IMR-90 (cell line): ENCODE data around the gene CDADC1. TPM values are rescaled to one million over a fixed set of nuclear protein-coding genes. Genes with fewer than 3 reads are reported as not detected.

Experiments
- ATAC-seq: fragments of 200-7000 bp; cut with Tn5 transposase; 2 replicates; pipeline ENCODE4 v1.9.1; 2020; ENCODE audit warnings: low read depth, mild to moderate bottlenecking, moderate library complexity
- BruUV-seq: library from RNA; stranded (reverse); fragments of 400-500 nt; replicated peaks from 2 replicates; lab custom pipeline; 2021; lab: Mats Ljungman, UMichigan
- CTCF ChIA-PET: fragments of 300-600 bp; formaldehyde crosslinking; extraction: SDS; loops from one replicate; lab custom pipeline; 2021; ENCODE audit warnings: antibody characterized with exemption; lab: Yijun Ruan, JAX
- POLR2A ChIA-PET: fragments of 300-600 bp; sonication (Branson Sonifier 250); formaldehyde crosslinking; loops from one replicate; lab custom pipeline; 2022; ENCODE audit warnings: antibody characterized with exemption; ENCODE audit not compliant: unreplicated experiment; lab: Charles Lee
- DNase-seq: peaks from one replicate; pipeline ENCODE4 v3.0.0; 2013
- H2AFZ ChIP-seq: replicated peaks from 2 replicates; pipeline ENCODE3; 2013; ENCODE audit warnings: low read length, mild to moderate bottlenecking; ENCODE audit not compliant: poor library complexity
- H2AK5ac ChIP-seq: 2 replicates; pipeline ENCODE4 v1.6.1; 2013; ENCODE audit warnings: low read depth, low read length, inconsistent platforms
- H2AK9ac ChIP-seq: replicated peaks from 2 replicates; pipeline ENCODE3; 2013; ENCODE audit warnings: mild to moderate bottlenecking, low read depth, low read length, moderate library complexity; ENCODE audit not compliant: poor library complexity
- H2BK120ac ChIP-seq: 2 replicates; pipeline ENCODE4 v1.6.1; 2013; ENCODE audit warnings: low read depth, low read length, inconsistent platforms
- H2BK15ac ChIP-seq: 3 replicates; pipeline ENCODE4 v1.6.1; 2013; ENCODE audit warnings: low read depth, low read length, inconsistent platforms
- H2BK20ac ChIP-seq: 2 replicates; pipeline ENCODE4 v1.6.1; 2013; ENCODE audit warnings: low read depth, mild to moderate bottlenecking, inconsistent platforms, low read length, moderate library complexity
- H2BK5ac ChIP-seq: 2 replicates; pipeline ENCODE4 v1.6.1; 2013; ENCODE audit warnings: mild to moderate bottlenecking, low read depth, low read length, inconsistent platforms; ENCODE audit not compliant: poor library complexity, severe bottlenecking
- H3K14ac ChIP-seq: replicated peaks from 2 replicates; pipeline ENCODE4 v1.6.1; 2013; ENCODE audit warnings: low read depth, low read length, inconsistent platforms
- H3K18ac ChIP-seq: 2 replicates; pipeline ENCODE4 v1.6.1; 2013; ENCODE audit warnings: low read depth, low read length, control low read depth
- H3K23ac ChIP-seq: 2 replicates; pipeline ENCODE4 v1.6.1; 2013; ENCODE audit warnings: low read depth, low read length, inconsistent platforms
- H3K27ac ChIP-seq: 2 replicates; pipeline ENCODE4 v1.5.1; 2013; ENCODE audit warnings: mild to moderate bottlenecking, control low read depth, low read length; ENCODE audit not compliant: insufficient read depth
- H3K27me3 ChIP-seq: 2 replicates; pipeline ENCODE4 v1.6.1; 2013; ENCODE audit warnings: low read length; ENCODE audit not compliant: control insufficient read depth, insufficient read depth
- H3K36me3 ChIP-seq: 2 replicates; pipeline ENCODE4 v1.6.1; 2013; ENCODE audit warnings: low read length, mixed read lengths; ENCODE audit not compliant: control insufficient read depth, insufficient read depth
- H3K4ac ChIP-seq: 2 replicates; pipeline ENCODE4 v1.6.1; 2013; ENCODE audit warnings: low read depth, low read length, inconsistent platforms
- H3K4me1 ChIP-seq: 2 replicates; pipeline ENCODE4 v1.6.1; 2013; ENCODE audit warnings: low read length, mixed read lengths; ENCODE audit not compliant: control insufficient read depth, insufficient read depth
- H3K4me2 ChIP-seq: 2 replicates; pipeline ENCODE4 v1.6.1; 2013; ENCODE audit warnings: low read depth, mild to moderate bottlenecking, control low read depth, low read length, moderate library complexity
- H3K4me3 ChIP-seq: 2 replicates; pipeline ENCODE4 v1.5.1; 2013; ENCODE audit warnings: low read depth, mild to moderate bottlenecking, control low read depth, low read length, moderate library complexity; ENCODE audit not compliant: insufficient read depth
- H3K56ac ChIP-seq: 2 replicates; pipeline ENCODE4 v1.6.1; 2013; ENCODE audit warnings: low read length, inconsistent platforms; ENCODE audit not compliant: insufficient read depth; ENCODE audit errors: extremely low read depth
- H3K79me1 ChIP-seq, 2 experiments: 2 replicates each; pipeline ENCODE4 v1.6.1; 2013; ENCODE audit warnings: low read length in 2 of 2, inconsistent platforms in 1 of 2, low read depth in 1 of 2
- H3K9ac ChIP-seq: 2 replicates; pipeline ENCODE4 v1.6.1; 2013; ENCODE audit warnings: low read depth, low read length, control low read depth
- H3K9me1 ChIP-seq: 2 replicates; pipeline ENCODE4 v1.6.1; 2013; ENCODE audit warnings: low read length, inconsistent platforms; ENCODE audit not compliant: insufficient read depth
- H3K9me3 ChIP-seq: 2 replicates; pipeline ENCODE4 v1.6.1; 2013; ENCODE audit warnings: low read length; ENCODE audit not compliant: control insufficient read depth, insufficient read depth
- H4K20me1 ChIP-seq: 2 replicates; pipeline ENCODE4 v1.6.1; 2013; ENCODE audit warnings: low read length, inconsistent platforms; ENCODE audit not compliant: insufficient read depth
- H4K5ac ChIP-seq: 2 replicates; pipeline ENCODE4 v1.6.1; 2013; ENCODE audit warnings: mild to moderate bottlenecking, low read depth, low read length, control low read depth
- H4K8ac ChIP-seq, 2 experiments: 2 replicates each; pipeline ENCODE4 v1.6.1; 2013; ENCODE audit warnings: low read depth in 2 of 2, low read length in 2 of 2, control low read depth in 1 of 2, inconsistent platforms in 1 of 2
- H4K91ac ChIP-seq: 2 replicates; pipeline ENCODE4 v1.6.1; 2013; ENCODE audit warnings: low read depth, low read length, inconsistent platforms; ENCODE audit not compliant: insufficient read depth
- BHLHE40 ChIP-seq: fragments of 150-350 bp; IDR thresholded peaks from 2 replicates; pipeline ENCODE4 v1.6.1; 2016; ENCODE audit warnings: mild to moderate bottlenecking, low read depth, low read length
- CEBPB ChIP-seq: IDR thresholded peaks from 2 replicates; pipeline ENCODE4 v1.6.1; 2012; ENCODE audit warnings: low read depth, low read length, improper control_type of control experiment
- CHD1 ChIP-seq: IDR thresholded peaks from 2 replicates; pipeline ENCODE4 v1.6.1; 2012; ENCODE audit warnings: low read depth, low read length, improper control_type of control experiment
- FOS ChIP-seq: fragments of 150-350 bp; IDR thresholded peaks from 2 replicates; pipeline ENCODE4 v1.6.1; 2016; ENCODE audit warnings: low read depth, low read length
- MAFK ChIP-seq: IDR thresholded peaks from 2 replicates; pipeline ENCODE4 v1.6.1; 2012; ENCODE audit warnings: low read depth, low read length, improper control_type of control experiment
- MAZ ChIP-seq: IDR thresholded peaks from 2 replicates; pipeline ENCODE4 v1.6.1; 2012; ENCODE audit warnings: low read depth, mild to moderate bottlenecking, low read length, improper control_type of control experiment, moderate library complexity, borderline replicate concordance
- MXI1 ChIP-seq: IDR thresholded peaks from 2 replicates; pipeline ENCODE4 v1.6.1; 2012; ENCODE audit warnings: low read depth, mild to moderate bottlenecking, low read length, moderate library complexity, borderline replicate concordance
- NFE2L2 ChIP-seq: fragments of 150-350 bp; IDR thresholded peaks from 2 replicates; pipeline ENCODE4 v1.6.1; 2016; ENCODE audit warnings: low read depth, mild to moderate bottlenecking, low read length
- POLR2A ChIP-seq: IDR thresholded peaks from 2 replicates; pipeline ENCODE4 v1.6.1; 2012; ENCODE audit warnings: mild to moderate bottlenecking, low read depth, low read length
- RAD21 ChIP-seq: IDR thresholded peaks from 2 replicates; pipeline ENCODE4 v1.6.1; 2012; ENCODE audit warnings: low read length, improper control_type of control experiment
- RCOR1 ChIP-seq: IDR thresholded peaks from 2 replicates; pipeline ENCODE4 v1.6.1; 2012; ENCODE audit warnings: mild to moderate bottlenecking, low read length, improper control_type of control experiment; ENCODE audit not compliant: insufficient replicate concordance
- RFX5 ChIP-seq: IDR thresholded peaks from 2 replicates; pipeline ENCODE4 v1.8.0; 2012; ENCODE audit warnings: low read depth, mild to moderate bottlenecking, low read length, moderate library complexity
- SMC3 ChIP-seq: fragments of 150-350 bp; IDR thresholded peaks from 2 replicates; pipeline ENCODE4 v1.6.1; 2016; ENCODE audit warnings: low read depth, mild to moderate bottlenecking, antibody characterized with exemption, low read length, moderate library complexity
- WGBS, 2 experiments: methylation state at CpG; one replicate each; pipeline versions ENCODE4 v1.1.5 to v1.1.7; 2013; ENCODE audit warnings: missing lambda C conversion rate in 2 of 2; ENCODE audit not compliant: insufficient read length in 1 of 2; ENCODE audit errors: extremely low coverage in 2 of 2; 5-methylcytosine and 5-hydroxymethylcytosine counted together
- dilution Hi-C: fragments of 300-500 bp; cut with HindIII; formaldehyde crosslinking; loops from one replicate; pipeline ENCODE4 v1.14.3; 2018; ENCODE audit warnings: low sequenced_read_pairs; ENCODE audit not compliant: unreplicated experiment
- in situ Hi-C: fragments of 300-500 bp; cut with MboI; formaldehyde crosslinking; loops from 3 replicates; pipeline ENCODE4 v1.14.3; 2019; ENCODE audit warnings: low sequenced_read_pairs, inconsistent platforms, mixed read lengths
- intact Hi-C: fragments of 100-400 bp; cut with micrococcal nuclease; formaldehyde crosslinking; loops from 2 replicates; pipeline ENCODE4 v1.10.0; 2022
- polyA plus RNA-seq, 3 experiments: library from polyadenylated mRNA; depleted of rRNA; stranded (reverse); fragments of >200 nt; gene quantifications; 2 replicates each; pipeline ENCODE4 v1.2.3, GENCODE V29; 2012; ENCODE audit warnings: low replicate concordance in 1 of 3
- total RNA-seq: library from RNA; depleted of rRNA; stranded (reverse); fragments of >200 nt; gene quantifications from 2 replicates; pipeline ENCODE4 v1.2.3, GENCODE V29; 2012
- TF ChIP-seq, protein P1 (sequence below): conservative IDR thresholded peaks from 2 replicates; pipeline ENCODE4 v1.5.1; 2012; ENCODE audit warnings: mild to moderate bottlenecking, low read depth, low read length, improper control_type of control experiment
- TF ChIP-seq, protein P2 (sequence below): fragments of 150-350 bp; IDR thresholded peaks from 2 replicates; pipeline ENCODE4 v1.6.1; 2017; ENCODE audit warnings: mild to moderate bottlenecking, antibody characterized with exemption, low read length, low read depth

The CDADC1 gene
- total and polyA plus RNA-seq, 2 of the 4 experiments (the other 2 are of a cell fraction), result 0.54 to 2.6 TPM

DNA sequence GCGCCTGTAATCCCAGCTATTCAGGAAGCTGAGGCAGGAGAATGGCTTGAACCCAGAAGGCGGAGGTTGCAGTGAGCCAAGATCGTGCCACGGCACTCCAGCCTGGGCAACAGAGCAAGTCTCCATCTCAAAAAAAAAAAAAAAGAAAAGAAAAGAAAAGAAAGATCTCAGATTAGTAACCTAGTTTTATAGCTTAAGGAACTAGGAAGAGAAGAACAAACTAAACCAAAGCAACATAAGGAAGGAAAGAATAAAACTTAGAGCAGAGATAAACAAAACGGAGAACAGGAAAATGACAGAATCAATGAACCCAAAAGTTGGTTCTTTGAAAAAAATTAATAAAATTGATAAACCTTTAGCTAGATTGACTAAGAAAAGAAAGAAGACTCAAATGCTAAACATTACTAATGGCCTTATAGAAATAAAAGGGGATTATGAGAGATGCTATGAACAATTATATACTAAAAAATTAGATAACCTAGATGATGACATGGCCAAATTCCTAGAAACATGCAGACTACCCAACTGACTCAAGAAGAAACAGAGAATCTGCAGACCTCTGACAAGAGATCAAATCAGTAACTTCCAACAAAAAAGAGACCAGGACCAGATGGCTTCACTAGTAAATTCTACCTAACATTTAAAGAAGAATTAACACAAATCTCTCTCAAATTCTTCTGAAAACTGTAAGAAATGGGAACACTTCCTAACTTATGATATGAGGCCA, 68.2 kb downstream of the CDADC1 start:
- Histone ChIP-seq H3K4ac (no peak overlapping the region), H4K8ac (no peak overlapping the region; a peak in 1 of 4 replicates), H3K4me1 (peaks cover 23% of the 10 kb centered on the region), H2AK5ac (no peak overlapping the region), H3K9me1 (peaks cover 22% of the 10 kb centered on the region), H4K91ac (no peak overlapping the region; the same call in none of the 2 replicates), H3K9ac (no peak overlapping the region), H2BK120ac (0 out of 2 replicates have a peak overlapping the region, but pooled peaks have one; percentile 39), H4K5ac (no peak overlapping the region), H2BK5ac (peak overlapping the region; percentile 45), H2AFZ (no peak overlapping the region), H3K4me2 (no peak overlapping the region), H3K56ac (no peak overlapping the region), H3K4me3 (no peak overlapping the region), H3K18ac (no peak overlapping the region), H2BK20ac (no peak overlapping the region), H3K14ac (no peak overlapping the region), H3K9me3 (no peaks in the 10 kb centered on the region), H3K79me1 (peaks cover 3 to 22% of the 10 kb centered on the region in 2 experiments; a peak in 2 of 4 replicates), H3K27ac (no peak overlapping the region), H2BK15ac (no peak overlapping the region), H3K23ac (no peak overlapping the region), H3K27me3 (no peaks in the 10 kb centered on the region), H2AK9ac (no peak overlapping the region), H3K36me3 (no peaks in the 10 kb centered on the region), H4K20me1 (no peaks in the 10 kb centered on the region)
- dilution Hi-C loops, result no loop called here
- in situ Hi-C loops, result no loop called here
- intact Hi-C loops, result loop anchor here (2.0 kb wide), 1 partner anchor 129 kb away; the partner anchor contains the start of genes CAB39L and SETDB2
- ChIA-PET POLR2A (no interaction called here), CTCF (interaction anchor here (1.6 kb wide), 1 partner anchor 119 kb away, joined by 4 read pairs; no protein-coding TSS in a partner anchor)
- TF ChIP-seq BHLHE40, result no peak
- TF ChIP-seq POLR2A, result no peak
- no peak for TF ChIP-seq CEBPB
- no peak for TF ChIP-seq FOS
- TF ChIP-seq RCOR1, result no peak
- no peak for TF ChIP-seq SMC3
- TF ChIP-seq RAD21, result no peak
- no peak for TF ChIP-seq MAZ
- TF ChIP-seq MAFK, result no peak
- no peak for TF ChIP-seq MXI1
- no peak for TF ChIP-seq RFX5
- TF ChIP-seq, protein P1, sequence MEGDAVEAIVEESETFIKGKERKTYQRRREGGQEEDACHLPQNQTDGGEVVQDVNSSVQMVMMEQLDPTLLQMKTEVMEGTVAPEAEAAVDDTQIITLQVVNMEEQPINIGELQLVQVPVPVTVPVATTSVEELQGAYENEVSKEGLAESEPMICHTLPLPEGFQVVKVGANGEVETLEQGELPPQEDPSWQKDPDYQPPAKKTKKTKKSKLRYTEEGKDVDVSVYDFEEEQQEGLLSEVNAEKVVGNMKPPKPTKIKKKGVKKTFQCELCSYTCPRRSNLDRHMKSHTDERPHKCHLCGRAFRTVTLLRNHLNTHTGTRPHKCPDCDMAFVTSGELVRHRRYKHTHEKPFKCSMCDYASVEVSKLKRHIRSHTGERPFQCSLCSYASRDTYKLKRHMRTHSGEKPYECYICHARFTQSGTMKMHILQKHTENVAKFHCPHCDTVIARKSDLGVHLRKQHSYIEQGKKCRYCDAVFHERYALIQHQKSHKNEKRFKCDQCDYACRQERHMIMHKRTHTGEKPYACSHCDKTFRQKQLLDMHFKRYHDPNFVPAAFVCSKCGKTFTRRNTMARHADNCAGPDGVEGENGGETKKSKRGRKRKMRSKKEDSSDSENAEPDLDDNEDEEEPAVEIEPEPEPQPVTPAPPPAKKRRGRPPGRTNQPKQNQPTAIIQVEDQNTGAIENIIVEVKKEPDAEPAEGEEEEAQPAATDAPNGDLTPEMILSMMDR, result no peak
- TF ChIP-seq CHD1, result no peak
- TF ChIP-seq, protein P2, sequence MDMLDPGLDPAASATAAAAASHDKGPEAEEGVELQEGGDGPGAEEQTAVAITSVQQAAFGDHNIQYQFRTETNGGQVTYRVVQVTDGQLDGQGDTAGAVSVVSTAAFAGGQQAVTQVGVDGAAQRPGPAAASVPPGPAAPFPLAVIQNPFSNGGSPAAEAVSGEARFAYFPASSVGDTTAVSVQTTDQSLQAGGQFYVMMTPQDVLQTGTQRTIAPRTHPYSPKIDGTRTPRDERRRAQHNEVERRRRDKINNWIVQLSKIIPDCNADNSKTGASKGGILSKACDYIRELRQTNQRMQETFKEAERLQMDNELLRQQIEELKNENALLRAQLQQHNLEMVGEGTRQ, result no peak
- no peak for TF ChIP-seq NFE2L2
- ATAC-seq (no peak), DNase-seq (peak; percentile 10)
- BruUV-seq, result no TSS peak
- WGBS, 2 experiments, result no CpG with 5 or more reads among the region's 5 CpGs
